ENCODE data around the gene SMG9.

DNA sequence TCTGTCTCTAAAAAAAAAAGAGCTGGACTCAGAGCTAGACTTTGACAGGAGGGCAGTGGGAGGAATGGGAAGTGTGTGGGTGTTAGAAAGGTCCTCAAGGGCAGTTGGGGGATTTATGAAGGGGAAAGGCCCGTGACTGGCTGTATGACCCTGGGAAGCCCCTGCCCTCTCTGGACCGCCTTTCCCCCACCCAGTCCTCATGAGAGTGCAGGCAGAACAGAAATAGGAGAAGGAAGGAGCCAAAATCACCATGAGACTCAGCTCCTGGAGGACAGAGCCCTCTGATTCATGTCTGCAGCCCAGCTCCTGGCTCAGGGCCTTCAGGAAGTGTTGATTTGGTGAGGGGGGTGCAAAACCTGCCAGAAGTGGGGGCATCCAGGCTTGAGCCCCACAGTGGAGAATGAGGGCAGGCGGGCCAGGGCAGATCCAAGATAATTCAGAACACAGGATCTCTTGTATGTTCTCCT, 8.7 kb upstream of the SMG9 start:
- no peak for TF ChIP-seq ZNF426 (tag by site-specific recombination; IDR thresholded peaks at IDR 0.05)
- TF ChIP-seq, protein P1, sequence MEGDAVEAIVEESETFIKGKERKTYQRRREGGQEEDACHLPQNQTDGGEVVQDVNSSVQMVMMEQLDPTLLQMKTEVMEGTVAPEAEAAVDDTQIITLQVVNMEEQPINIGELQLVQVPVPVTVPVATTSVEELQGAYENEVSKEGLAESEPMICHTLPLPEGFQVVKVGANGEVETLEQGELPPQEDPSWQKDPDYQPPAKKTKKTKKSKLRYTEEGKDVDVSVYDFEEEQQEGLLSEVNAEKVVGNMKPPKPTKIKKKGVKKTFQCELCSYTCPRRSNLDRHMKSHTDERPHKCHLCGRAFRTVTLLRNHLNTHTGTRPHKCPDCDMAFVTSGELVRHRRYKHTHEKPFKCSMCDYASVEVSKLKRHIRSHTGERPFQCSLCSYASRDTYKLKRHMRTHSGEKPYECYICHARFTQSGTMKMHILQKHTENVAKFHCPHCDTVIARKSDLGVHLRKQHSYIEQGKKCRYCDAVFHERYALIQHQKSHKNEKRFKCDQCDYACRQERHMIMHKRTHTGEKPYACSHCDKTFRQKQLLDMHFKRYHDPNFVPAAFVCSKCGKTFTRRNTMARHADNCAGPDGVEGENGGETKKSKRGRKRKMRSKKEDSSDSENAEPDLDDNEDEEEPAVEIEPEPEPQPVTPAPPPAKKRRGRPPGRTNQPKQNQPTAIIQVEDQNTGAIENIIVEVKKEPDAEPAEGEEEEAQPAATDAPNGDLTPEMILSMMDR (tag by site-specific recombination; IDR thresholded peaks at IDR 0.05) = no peak
- TF ChIP-seq ZNF16 (tag by site-specific recombination; IDR thresholded peaks at IDR 0.05; ENCODE audit: low read depth) = no peak
